ENCODE measurements around the gene KIF25.

Gene KIF25

GRCh38 chr6:168014428-168014827, 17.0 kb downstream of the KIF25 start:
- Histone ChIP-seq H3K4me3 (ENCODE audit: insufficient read length, low read depth) (no peak overlapping the region), H3K9me3 (ENCODE audit: insufficient read depth, low read length) (peaks cover 27% of the 10 kb centered on the region), H3K36me3 (ENCODE audit: insufficient read depth, insufficient read length, low read length) (no peaks in the 10 kb centered on the region), H3K9ac (ENCODE audit: insufficient read length, low read depth) (no peak overlapping the region), H3K27me3 (ENCODE audit: insufficient read depth, insufficient read length) (no peaks in the 10 kb centered on the region), H3K4me1 (ENCODE audit: insufficient read depth, insufficient read length) (peaks cover 2% of the 10 kb centered on the region)
- TF ChIP-seq SUZ12 (IDR thresholded peaks at IDR 0.05; ENCODE audit: extremely low read depth, insufficient read depth, insufficient read length) (no peak), YY1 (IDR thresholded peaks at IDR 0.05; ENCODE audit: insufficient read depth, insufficient read length) (no peak), ZNF274 (IDR thresholded peaks at IDR 0.05; ENCODE audit: low read depth, low read length) (no peak)
- DNase-seq (ENCODE audit: low read depth, low spot score): no peak

- Histone ChIP-seq H3K27me3 (ENCODE audit: insufficient read depth, insufficient read length) (no peaks in the 10 kb centered on the region), H3K9me3 (ENCODE audit: insufficient read depth, low read length) (peaks cover 26% of the 10 kb centered on the region), H3K4me3 (ENCODE audit: insufficient read length, low read depth) (no peak overlapping the region), H3K4me1 (ENCODE audit: insufficient read depth, insufficient read length) (peaks cover 2% of the 10 kb centered on the region), H3K9ac (ENCODE audit: insufficient read length, low read depth) (no peak overlapping the region), H3K36me3 (ENCODE audit: insufficient read depth, insufficient read length, low read length) (no peaks in the 10 kb centered on the region)
- TF ChIP-seq SUZ12 (IDR thresholded peaks at IDR 0.05; ENCODE audit: extremely low read depth, insufficient read depth, insufficient read length) (no peak), YY1 (IDR thresholded peaks at IDR 0.05; ENCODE audit: insufficient read depth, insufficient read length) (no peak), ZNF274 (IDR thresholded peaks at IDR 0.05; ENCODE audit: low read depth, low read length) (no peak)
- DNase-seq (ENCODE audit: low read depth, low spot score): no peak
Observed at GRCh38 chr6:168015009-168015408, 17.5 kb downstream of the KIF25 start.

GRCh38 chr6:168015482-168016175, 18.2 kb downstream of the KIF25 start:
- H3K36me3 ChIP-seq (ENCODE audit: insufficient read depth, insufficient read length, low read length): no peaks in the 10 kb centered on the region
- peaks cover 20% of the 10 kb centered on the region for H3K9me3 ChIP-seq (ENCODE audit: insufficient read depth, low read length)
- TF ChIP-seq YY1 (IDR thresholded peaks at IDR 0.05; ENCODE audit: insufficient read depth, insufficient read length): no peak
- no peak for TF ChIP-seq SUZ12 (IDR thresholded peaks at IDR 0.05; ENCODE audit: extremely low read depth, insufficient read depth, insufficient read length)
- no peak for TF ChIP-seq ZNF274 (IDR thresholded peaks at IDR 0.05; ENCODE audit: low read depth, low read length)
- H3K4me3 ChIP-seq (ENCODE audit: insufficient read length, low read depth): no peak overlapping the region
- peaks cover 2% of the 10 kb centered on the region for H3K4me1 ChIP-seq (ENCODE audit: insufficient read depth, insufficient read length)
- no peak for DNase-seq (ENCODE audit: low read depth, low spot score)
- H3K27me3 ChIP-seq (ENCODE audit: insufficient read depth, insufficient read length): no peaks in the 10 kb centered on the region
- H3K9ac ChIP-seq (ENCODE audit: insufficient read length, low read depth): no peak overlapping the region

- H3K9ac ChIP-seq (ENCODE audit: insufficient read length, low read depth): no peak overlapping the region
- TF ChIP-seq ZNF274 (IDR thresholded peaks at IDR 0.05; ENCODE audit: low read depth, low read length): no peak
- no peak for TF ChIP-seq SUZ12 (IDR thresholded peaks at IDR 0.05; ENCODE audit: extremely low read depth, insufficient read depth, insufficient read length)
- TF ChIP-seq YY1 (IDR thresholded peaks at IDR 0.05; ENCODE audit: insufficient read depth, insufficient read length): no peak
- H3K36me3 ChIP-seq (ENCODE audit: insufficient read depth, insufficient read length, low read length): no peaks in the 10 kb centered on the region
- H3K27me3 ChIP-seq (ENCODE audit: insufficient read depth, insufficient read length): no peaks in the 10 kb centered on the region
- DNase-seq (ENCODE audit: low read depth, low spot score): no peak
- peaks cover 14% of the 10 kb centered on the region for H3K9me3 ChIP-seq (ENCODE audit: insufficient read depth, low read length)
- H3K4me3 ChIP-seq (ENCODE audit: insufficient read length, low read depth): no peak overlapping the region
- peaks cover 2% of the 10 kb centered on the region for H3K4me1 ChIP-seq (ENCODE audit: insufficient read depth, insufficient read length)
Observed at GRCh38 chr6:168016176-168016620, 18.7 kb downstream of the KIF25 start.

- Histone ChIP-seq H3K36me3 (ENCODE audit: insufficient read depth, insufficient read length, low read length) (no peaks in the 10 kb centered on the region), H3K4me3 (ENCODE audit: insufficient read length, low read depth) (no peak overlapping the region), H3K9me3 (ENCODE audit: insufficient read depth, low read length) (peaks cover 8% of the 10 kb centered on the region), H3K9ac (ENCODE audit: insufficient read length, low read depth) (no peak overlapping the region), H3K27me3 (ENCODE audit: insufficient read depth, insufficient read length) (no peaks in the 10 kb centered on the region), H3K4me1 (ENCODE audit: insufficient read depth, insufficient read length) (peaks cover 2% of the 10 kb centered on the region)
- no peak for DNase-seq (ENCODE audit: low read depth, low spot score)
- TF ChIP-seq SUZ12 (IDR thresholded peaks at IDR 0.05; ENCODE audit: extremely low read depth, insufficient read depth, insufficient read length): no peak
- no peak for TF ChIP-seq ZNF274 (IDR thresholded peaks at IDR 0.05; ENCODE audit: low read depth, low read length)
- TF ChIP-seq YY1 (IDR thresholded peaks at IDR 0.05; ENCODE audit: insufficient read depth, insufficient read length): no peak
Observed at GRCh38 chr6:168016721-168017525, 19.5 kb downstream of the KIF25 start.

- H3K36me3 ChIP-seq (ENCODE audit: insufficient read depth, insufficient read length, low read length): no peaks in the 10 kb centered on the region
- no peaks in the 10 kb centered on the region for H3K27me3 ChIP-seq (ENCODE audit: insufficient read depth, insufficient read length)
- H3K9ac ChIP-seq (ENCODE audit: insufficient read length, low read depth): no peak overlapping the region
- 0 out of 2 replicates have a peak, but pooled peaks cover under 1% of the 10 kb centered on the region for H3K9me3 ChIP-seq (ENCODE audit: insufficient read depth, low read length)
- TF ChIP-seq ZNF274 (IDR thresholded peaks at IDR 0.05; ENCODE audit: low read depth, low read length): no peak
- peaks cover 2% of the 10 kb centered on the region for H3K4me1 ChIP-seq (ENCODE audit: insufficient read depth, insufficient read length)
- no peak for DNase-seq (ENCODE audit: low read depth, low spot score)
- H3K4me3 ChIP-seq (ENCODE audit: insufficient read length, low read depth): no peak overlapping the region
Observed at GRCh38 chr6:168017629-168018028, 20.2 kb downstream of the KIF25 start.

GRCh38 chr6:168018664-168019063, 21.2 kb downstream of the KIF25 start:
- no peaks in the 10 kb centered on the region for H3K9me3 ChIP-seq (ENCODE audit: insufficient read depth, low read length)
- no peak for DNase-seq (ENCODE audit: low read depth, low spot score)
- H3K36me3 ChIP-seq (ENCODE audit: insufficient read depth, insufficient read length, low read length): no peaks in the 10 kb centered on the region
- no peak overlapping the region for H3K4me3 ChIP-seq (ENCODE audit: insufficient read length, low read depth)
- TF ChIP-seq YY1 (IDR thresholded peaks at IDR 0.05; ENCODE audit: insufficient read depth, insufficient read length) (no peak), SUZ12 (IDR thresholded peaks at IDR 0.05; ENCODE audit: extremely low read depth, insufficient read depth, insufficient read length) (no peak), ZNF274 (IDR thresholded peaks at IDR 0.05; ENCODE audit: low read depth, low read length) (no peak)
- peaks cover 2% of the 10 kb centered on the region for H3K4me1 ChIP-seq (ENCODE audit: insufficient read depth, insufficient read length)
- H3K27me3 ChIP-seq (ENCODE audit: insufficient read depth, insufficient read length): no peaks in the 10 kb centered on the region
- no peak overlapping the region for H3K9ac ChIP-seq (ENCODE audit: insufficient read length, low read depth)

All from NT2/D1 (cell line).